GM19372 (cell line): ENCODE results near the gene CCR3.

Source experiments
- ATAC-seq: cut with Tn5 transposase; IDR thresholded peaks from one replicate; pipeline ENCODE4 v1.9.1; 2021; ENCODE audit warnings: mild to moderate bottlenecking, low read depth, moderate library complexity; ENCODE audit not compliant: unreplicated experiment

Gene CCR3

DNA sequence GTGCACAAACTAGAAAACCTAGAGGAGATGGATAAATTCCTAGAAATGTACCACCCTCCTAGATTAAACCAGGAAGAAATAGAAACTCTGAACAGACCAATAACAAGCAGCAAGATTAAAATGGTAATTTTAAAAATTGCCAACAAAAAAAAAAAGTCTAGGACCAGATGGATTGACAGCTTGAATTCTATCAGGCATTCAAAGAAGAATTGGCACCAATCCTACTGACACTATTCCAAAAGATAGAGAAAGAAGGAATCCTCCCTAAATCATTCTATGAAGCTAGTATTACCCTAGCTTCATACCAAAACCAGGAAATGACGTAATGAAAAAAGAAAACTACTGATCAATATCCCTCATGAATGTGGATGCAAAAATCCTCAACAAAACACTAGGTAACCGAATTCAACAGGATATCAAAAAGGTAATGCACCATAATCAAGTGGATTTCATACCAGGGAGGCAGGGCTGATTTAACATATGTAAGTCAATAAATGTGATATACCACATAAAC is 24.0 kb upstream of the CCR3 start:
- no peak for ATAC-seq

DNA sequence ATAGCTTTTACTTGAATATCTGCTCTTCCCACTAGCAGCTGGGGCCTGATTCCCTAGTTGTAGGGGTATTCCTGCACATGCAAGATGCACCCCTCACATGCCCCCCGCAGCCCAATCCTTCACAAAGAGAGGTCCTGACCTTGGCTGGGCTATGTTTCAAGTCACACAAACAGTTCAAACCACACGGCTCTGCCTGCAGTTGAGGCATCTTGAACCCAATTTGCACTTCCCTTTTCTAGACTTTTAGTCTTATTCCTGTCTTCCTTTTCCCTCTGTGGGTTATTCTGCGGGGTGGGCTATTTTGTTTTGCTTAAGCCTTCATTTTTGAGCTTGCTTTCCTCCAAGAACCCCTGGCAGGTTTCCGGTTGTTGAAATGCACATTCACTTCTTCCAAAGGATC is 20.9 kb upstream of the CCR3 start:
- no peak for ATAC-seq

- ATAC-seq: no peak
Observed at GRCh38 chr3:46221938-46222337, 20.3 kb upstream of the CCR3 start.

DNA sequence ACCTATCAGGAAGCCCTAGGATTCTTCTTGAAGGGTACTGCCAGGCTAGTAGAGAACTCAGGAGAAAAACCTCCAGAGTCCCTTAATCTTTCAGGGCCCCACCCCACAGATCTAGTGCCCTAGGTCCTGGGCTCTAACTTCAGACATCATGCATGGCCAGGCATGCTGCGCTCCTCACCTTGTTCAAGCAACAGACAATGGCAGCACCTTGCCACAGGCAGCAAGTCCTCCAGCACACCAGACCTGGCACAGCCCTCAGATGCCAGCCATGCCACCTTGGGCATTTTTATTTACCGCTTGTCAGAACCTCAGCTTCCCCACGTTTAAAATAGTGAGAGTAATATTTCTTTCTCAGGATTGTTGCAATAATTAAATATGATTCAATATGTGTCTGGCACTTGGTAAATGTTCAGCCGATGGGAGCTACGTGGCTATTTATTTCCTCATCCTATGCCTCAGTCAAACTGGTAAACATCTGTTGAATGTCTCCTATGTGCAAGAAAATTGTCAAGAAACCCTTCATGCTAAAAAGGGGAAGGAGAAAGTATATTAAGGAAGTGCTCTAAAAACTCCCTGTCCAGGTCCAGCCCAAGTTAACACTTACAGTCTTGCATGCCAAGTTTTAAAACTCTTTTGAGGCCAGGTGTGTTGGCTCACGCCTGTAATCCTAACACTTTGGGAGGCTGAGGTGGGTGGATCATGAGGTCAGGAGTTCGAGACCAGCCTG is 19.7 kb upstream of the CCR3 start:
- no peak for ATAC-seq

- no peak for ATAC-seq
Observed at GRCh38 chr3:46228260-46229242, 13.7 kb upstream of the CCR3 start.

DNA sequence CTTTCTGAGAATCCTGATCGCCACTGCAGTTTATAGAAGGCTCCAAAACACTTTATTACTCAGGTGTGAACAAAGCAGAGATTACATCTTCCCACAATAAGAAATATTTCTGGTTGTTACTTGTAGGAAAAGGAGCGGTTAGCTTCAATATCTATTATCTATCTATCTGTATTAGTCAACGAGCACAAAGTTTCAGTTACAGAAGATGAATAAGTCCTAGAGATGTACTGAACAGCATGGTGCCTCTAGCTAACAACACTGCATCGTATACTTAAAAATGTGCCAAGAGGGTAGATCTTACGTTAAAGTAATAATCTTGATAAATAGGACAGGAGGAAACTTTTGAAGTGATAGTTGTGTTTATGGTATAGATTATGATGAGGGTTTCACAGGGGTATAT is 10.9 kb upstream of the CCR3 start:
- no peak for ATAC-seq

GRCh38 chr3:46233194-46233593 is 9.1 kb upstream of the CCR3 start:
- ATAC-seq: no peak

DNA sequence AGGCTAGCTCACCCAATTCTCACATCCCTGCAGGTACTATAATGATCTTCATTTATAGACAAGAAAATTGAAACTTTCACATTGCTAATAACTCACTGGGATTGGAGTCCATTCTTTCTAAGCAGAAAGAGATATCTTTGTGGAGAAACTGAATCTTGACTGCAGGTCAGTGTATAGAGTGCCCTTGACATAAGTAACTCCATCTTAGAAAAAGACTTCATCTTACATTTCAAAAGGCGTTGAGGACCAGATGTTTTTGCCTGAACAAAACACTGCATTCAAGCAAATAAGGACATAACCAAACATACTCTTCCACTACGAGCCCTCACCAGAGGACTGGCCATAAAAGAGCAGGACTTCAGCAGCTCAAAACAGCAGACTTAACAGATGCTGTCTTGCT is 6.8 kb upstream of the CCR3 start:
- no peak for ATAC-seq

- ATAC-seq: no peak
Observed at GRCh38 chr3:46236294-46237054, 5.8 kb upstream of the CCR3 start.

DNA sequence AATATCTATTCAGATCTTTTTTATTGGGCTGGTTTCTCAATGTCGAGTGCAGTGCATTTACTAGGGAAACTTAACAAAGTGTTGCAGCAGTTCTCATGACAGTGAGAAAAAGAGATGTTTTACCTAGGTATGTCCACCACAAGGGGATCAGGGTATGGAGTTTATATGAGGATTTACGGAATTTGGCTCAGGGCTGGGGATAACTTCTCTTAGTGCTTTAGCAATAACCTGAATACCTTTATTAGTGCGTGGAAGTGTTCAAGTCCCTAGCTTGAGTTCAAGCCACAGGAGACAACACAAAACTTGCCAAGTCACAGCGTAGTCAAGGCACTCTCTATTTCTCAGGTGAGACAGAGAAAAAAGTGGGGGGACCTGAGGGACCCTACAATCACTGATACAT is 3.9 kb upstream of the CCR3 start:
- ATAC-seq: no peak

GRCh38 chr3:46239301-46239938 is 2.8 kb upstream of the CCR3 start:
- ATAC-seq: no peak

DNA sequence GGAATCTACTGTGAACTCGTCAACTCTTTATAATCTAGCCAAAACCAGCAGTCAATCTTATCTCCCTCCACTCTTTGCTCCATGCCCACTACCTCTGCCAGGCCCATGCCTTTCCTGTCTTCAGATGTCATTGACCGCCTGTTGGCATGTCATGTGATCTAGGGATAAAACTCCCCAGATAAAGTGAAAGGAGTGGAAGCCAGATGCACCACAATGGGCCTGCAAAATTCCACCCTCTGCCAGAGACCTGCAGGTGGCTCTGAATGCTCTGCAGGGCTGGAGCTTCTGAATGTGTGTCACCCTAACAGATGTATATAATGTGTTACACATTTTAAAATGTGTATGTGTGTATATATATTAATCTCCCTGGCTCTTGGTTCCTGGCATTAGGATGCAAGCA is 2.3 kb upstream of the CCR3 start:
- ATAC-seq: no peak

- no peak for ATAC-seq
Observed at GRCh38 chr3:46243560-46243959, 1.3 kb downstream of the CCR3 start.

GRCh38 chr3:46245146-46245545 is 2.9 kb downstream of the CCR3 start:
- no peak for ATAC-seq

- no peak for ATAC-seq
Observed at GRCh38 chr3:46252980-46253379, 10.7 kb downstream of the CCR3 start.

GRCh38 chr3:46258525-46258924 is 16.3 kb downstream of the CCR3 start:
- no peak for ATAC-seq

GRCh38 chr3:46261926-46262594 is 19.8 kb downstream of the CCR3 start:
- no peak for ATAC-seq

DNA sequence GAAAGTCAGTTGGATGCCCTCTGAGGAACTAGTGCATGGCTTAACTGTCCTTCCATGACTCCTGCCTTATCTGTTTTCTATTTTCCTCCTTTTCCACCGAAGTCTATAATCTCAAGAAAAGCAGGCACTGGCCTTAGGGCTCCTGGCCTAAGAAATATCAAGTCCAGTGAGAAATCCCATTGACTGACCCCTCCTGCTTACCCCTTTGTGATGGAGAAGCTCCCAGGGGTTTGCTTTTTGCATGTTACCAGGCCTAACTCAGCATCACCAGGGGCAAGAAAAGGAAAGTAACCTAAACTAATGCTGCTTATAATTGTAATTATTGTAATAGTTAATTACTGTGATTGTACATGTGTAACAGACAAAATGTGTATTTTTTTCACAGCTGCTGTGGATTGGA is 21.7 kb downstream of the CCR3 start:
- ATAC-seq: no peak

DNA sequence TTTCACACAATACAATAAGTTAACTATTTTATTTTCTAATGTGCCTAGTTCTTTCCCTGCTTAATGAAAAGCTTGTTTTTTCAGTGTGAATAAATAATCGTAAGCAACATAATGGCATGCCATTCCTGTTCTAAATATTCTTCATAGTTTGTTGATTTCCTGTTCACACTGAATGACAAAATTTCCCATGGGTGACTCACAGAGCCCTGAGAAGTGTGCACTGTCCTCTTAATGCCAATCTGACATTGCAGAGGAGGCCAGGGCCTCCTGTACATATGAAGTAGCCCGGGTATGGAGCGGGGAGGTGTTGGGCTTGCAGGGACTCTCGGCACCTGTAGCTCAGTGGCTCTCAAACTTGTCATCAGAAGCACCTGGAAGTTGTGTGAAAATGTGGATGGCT is 24.3 kb downstream of the CCR3 start:
- ATAC-seq: no peak

DNA sequence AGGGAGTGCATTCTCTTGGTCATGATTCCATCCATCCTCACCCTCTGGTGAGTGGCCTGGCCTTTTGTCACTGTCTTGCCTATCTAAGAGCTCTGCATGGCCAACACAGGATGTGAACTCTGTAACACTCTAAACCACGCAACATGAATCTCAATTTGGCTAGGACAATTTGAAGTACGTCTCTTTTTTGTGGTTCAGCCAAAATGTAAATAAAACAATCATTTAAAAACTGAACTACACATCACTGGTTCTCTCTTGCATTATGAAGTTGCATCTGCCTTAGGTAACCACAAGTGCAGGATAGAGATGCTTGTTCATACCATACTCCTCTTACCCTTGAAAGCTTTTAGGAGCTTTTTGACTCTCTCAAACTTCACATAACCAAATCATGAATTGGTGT is 27.3 kb downstream of the CCR3 start:
- no peak for ATAC-seq
